Measurements from ENCODE around the gene PCDH15. TPM values are rescaled to one million over a fixed set of nuclear protein-coding genes. Genes with fewer than 3 reads are reported as not detected.

Gene PCDH15
- total RNA-seq, 1 donor from 2014 or later, result not detected

DNA sequence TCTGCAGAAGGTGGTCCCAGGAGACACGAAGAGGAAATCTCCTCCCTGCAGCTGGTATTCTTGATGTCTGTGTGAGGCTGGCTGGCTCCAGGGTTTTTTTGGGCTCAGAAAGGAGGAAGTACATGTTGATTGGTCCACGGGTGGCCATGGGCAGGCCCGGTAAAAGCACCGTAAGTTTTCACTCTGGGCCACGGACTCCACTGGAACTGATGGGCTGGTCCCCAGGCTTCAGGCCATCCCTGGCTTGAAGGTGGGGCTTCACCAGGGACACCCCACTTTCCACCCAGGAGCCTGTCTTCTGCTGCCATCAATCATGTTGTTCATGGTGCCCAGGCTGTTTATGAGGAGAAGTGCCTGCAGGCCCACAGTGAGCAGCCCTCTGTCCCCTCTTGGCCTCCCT lies 736.8 kb downstream of the PCDH15 start:
- H3K9me3 Mint-ChIP-seq (ENCODE audit: low read depth), result no peaks in the 10 kb centered on the region
- H3K27ac Mint-ChIP-seq (ENCODE audit: unreplicated experiment), result no peak overlapping the region
- no peaks in the 10 kb centered on the region for H3K4me1 Mint-ChIP-seq (ENCODE audit: low read depth)
- DNase-seq (ENCODE audit: low spot score), result no peak
- H3K27me3 Mint-ChIP-seq (ENCODE audit: low read depth), result no peaks in the 10 kb centered on the region
- TF ChIP-seq, protein P1, sequence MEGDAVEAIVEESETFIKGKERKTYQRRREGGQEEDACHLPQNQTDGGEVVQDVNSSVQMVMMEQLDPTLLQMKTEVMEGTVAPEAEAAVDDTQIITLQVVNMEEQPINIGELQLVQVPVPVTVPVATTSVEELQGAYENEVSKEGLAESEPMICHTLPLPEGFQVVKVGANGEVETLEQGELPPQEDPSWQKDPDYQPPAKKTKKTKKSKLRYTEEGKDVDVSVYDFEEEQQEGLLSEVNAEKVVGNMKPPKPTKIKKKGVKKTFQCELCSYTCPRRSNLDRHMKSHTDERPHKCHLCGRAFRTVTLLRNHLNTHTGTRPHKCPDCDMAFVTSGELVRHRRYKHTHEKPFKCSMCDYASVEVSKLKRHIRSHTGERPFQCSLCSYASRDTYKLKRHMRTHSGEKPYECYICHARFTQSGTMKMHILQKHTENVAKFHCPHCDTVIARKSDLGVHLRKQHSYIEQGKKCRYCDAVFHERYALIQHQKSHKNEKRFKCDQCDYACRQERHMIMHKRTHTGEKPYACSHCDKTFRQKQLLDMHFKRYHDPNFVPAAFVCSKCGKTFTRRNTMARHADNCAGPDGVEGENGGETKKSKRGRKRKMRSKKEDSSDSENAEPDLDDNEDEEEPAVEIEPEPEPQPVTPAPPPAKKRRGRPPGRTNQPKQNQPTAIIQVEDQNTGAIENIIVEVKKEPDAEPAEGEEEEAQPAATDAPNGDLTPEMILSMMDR (IDR thresholded peaks at IDR 0.05), result no peak
- H3K36me3 Mint-ChIP-seq (ENCODE audit: low read depth), result no peaks in the 10 kb centered on the region
- no peak overlapping the region for H3K4me3 Mint-ChIP-seq (ENCODE audit: unreplicated experiment)

DNA sequence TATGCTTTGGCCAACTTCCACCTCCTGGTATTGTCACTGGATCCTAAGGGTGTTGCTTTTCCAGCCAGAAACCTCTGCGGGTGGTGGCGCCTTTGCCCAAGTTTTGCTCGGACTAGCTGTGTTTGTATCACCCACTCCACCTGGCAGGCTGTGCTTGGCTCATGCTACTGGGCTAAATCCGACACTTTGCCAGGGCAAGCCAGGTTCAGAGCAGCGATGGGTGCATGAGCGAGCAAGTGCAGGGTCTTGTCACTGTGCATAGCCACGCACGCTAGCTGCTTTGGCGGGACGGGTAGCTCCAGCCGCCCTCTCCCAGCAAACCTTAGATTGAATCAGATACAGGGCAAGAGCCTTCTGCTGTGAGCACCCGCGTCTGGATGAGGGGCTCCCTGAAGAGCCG lies 737.5 kb downstream of the PCDH15 start:
- Mint-ChIP-seq H3K9me3 (ENCODE audit: low read depth) (no peaks in the 10 kb centered on the region), H3K36me3 (ENCODE audit: low read depth) (no peaks in the 10 kb centered on the region), H3K27ac (ENCODE audit: unreplicated experiment) (no peak overlapping the region), H3K4me3 (ENCODE audit: unreplicated experiment) (no peak overlapping the region), H3K4me1 (ENCODE audit: low read depth) (no peaks in the 10 kb centered on the region), H3K27me3 (ENCODE audit: low read depth) (no peaks in the 10 kb centered on the region)
- DNase-seq (ENCODE audit: low spot score), result peak; percentile 70
- TF ChIP-seq, protein P1 (IDR thresholded peaks at IDR 0.05), result no peak

DNA sequence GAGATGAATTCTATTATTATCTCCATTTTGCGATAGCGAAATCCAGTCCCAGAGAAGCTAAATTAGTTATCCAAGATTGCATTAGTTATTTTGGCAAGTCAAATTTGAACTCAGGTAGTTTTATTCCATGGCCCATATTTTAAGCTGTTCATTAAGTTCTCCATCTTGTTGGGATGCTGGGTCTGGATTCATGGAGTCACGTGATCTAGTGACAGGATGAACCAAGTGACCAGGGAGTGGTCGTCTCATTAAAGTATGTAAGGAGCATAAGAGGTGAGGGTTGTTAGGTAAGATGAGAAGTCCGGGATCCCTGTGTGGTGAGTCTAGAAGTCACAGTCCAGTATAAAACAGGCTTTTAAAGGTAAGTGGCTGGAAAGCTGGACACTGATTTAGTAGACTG lies 740.5 kb downstream of the PCDH15 start:
- H3K4me1 Mint-ChIP-seq (ENCODE audit: low read depth), result no peaks in the 10 kb centered on the region
- no peak for DNase-seq (ENCODE audit: low spot score)
- TF ChIP-seq, protein P1 (IDR thresholded peaks at IDR 0.05), result no peak
- no peaks in the 10 kb centered on the region for H3K27me3 Mint-ChIP-seq (ENCODE audit: low read depth)
- H3K27ac Mint-ChIP-seq (ENCODE audit: unreplicated experiment), result no peak overlapping the region
- H3K9me3 Mint-ChIP-seq (ENCODE audit: low read depth), result peaks cover 3% of the 10 kb centered on the region
- H3K36me3 Mint-ChIP-seq (ENCODE audit: low read depth), result no peaks in the 10 kb centered on the region
- H3K4me3 Mint-ChIP-seq (ENCODE audit: unreplicated experiment), result no peak overlapping the region

DNA sequence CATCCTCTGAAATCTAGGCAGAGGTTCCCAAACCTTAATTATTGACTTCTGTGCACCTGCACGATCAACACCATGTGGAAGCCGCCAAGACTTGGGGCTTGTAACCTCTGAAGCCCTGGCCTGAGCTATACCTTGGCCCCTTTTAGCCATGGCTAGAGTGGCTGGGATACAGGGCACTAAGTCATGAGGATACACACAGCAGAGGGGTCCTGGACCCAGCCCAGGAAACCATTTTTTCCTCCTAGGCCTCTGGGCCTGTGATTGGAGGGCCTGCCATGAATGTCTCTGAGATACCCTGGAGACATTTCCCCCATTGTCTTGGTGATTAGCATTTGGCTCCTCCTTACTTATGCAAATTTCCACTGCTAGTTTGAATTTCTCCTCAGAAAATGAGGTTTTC lies 743.7 kb downstream of the PCDH15 start:
- Mint-ChIP-seq H3K36me3 (ENCODE audit: low read depth) (no peaks in the 10 kb centered on the region), H3K27ac (ENCODE audit: unreplicated experiment) (no peak overlapping the region), H3K4me3 (ENCODE audit: unreplicated experiment) (no peak overlapping the region), H3K9me3 (ENCODE audit: low read depth) (peaks cover 3% of the 10 kb centered on the region), H3K4me1 (ENCODE audit: low read depth) (no peaks in the 10 kb centered on the region), H3K27me3 (ENCODE audit: low read depth) (no peaks in the 10 kb centered on the region)
- DNase-seq (ENCODE audit: low spot score), result no peak
- TF ChIP-seq, protein P1 (IDR thresholded peaks at IDR 0.05), result no peak

DNA sequence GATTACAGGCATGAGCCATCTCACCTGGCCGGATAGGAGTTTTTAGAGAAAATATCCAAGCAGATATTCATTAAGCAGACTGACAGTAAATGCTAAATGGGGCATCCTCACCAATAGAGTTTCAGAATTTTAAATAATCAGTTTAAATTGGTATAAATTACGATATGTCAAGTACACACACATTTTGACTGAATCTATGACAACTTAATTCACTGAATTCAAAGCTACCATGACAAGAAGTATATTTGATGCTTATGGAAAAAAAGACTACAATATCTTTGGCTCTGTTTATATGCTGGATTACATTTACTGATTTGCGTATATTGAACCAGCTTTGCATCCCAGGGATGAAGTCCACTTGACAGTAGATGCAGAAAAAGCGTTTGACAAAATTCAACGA lies 774.7 kb downstream of the PCDH15 start:
- Mint-ChIP-seq H3K4me1 (ENCODE audit: low read depth) (no peaks in the 10 kb centered on the region), H3K36me3 (ENCODE audit: low read depth) (no peaks in the 10 kb centered on the region), H3K4me3 (ENCODE audit: unreplicated experiment) (no peak overlapping the region), H3K9me3 (ENCODE audit: low read depth) (peaks cover 2% of the 10 kb centered on the region), H3K27ac (ENCODE audit: unreplicated experiment) (no peak overlapping the region), H3K27me3 (ENCODE audit: low read depth) (no peaks in the 10 kb centered on the region)
- TF ChIP-seq, protein P1 (IDR thresholded peaks at IDR 0.05), result no peak
- no peak for DNase-seq (ENCODE audit: low spot score)
